IMR-90 (cell line): ENCODE measurements around the gene BPI. TPM values are rescaled to one million over a fixed set of nuclear protein-coding genes. Genes with fewer than 3 reads are reported as not detected.

Experiments used
- ATAC-seq: fragments of 200-7000 bp; cut with Tn5 transposase; 2 replicates; pipeline ENCODE4 v1.9.1; 2020; ENCODE audit warnings: low read depth, mild to moderate bottlenecking, moderate library complexity
- BruUV-seq: library from RNA; stranded (reverse); fragments of 400-500 nt; replicated peaks from 2 replicates; lab custom pipeline; 2021; lab: Mats Ljungman, UMichigan
- CTCF ChIA-PET: fragments of 300-600 bp; formaldehyde crosslinking; extraction: SDS; loops from one replicate; lab custom pipeline; 2021; ENCODE audit warnings: antibody characterized with exemption; lab: Yijun Ruan, JAX
- POLR2A ChIA-PET: fragments of 300-600 bp; sonication (Branson Sonifier 250); formaldehyde crosslinking; loops from one replicate; lab custom pipeline; 2022; ENCODE audit warnings: antibody characterized with exemption; ENCODE audit not compliant: unreplicated experiment; lab: Charles Lee
- DNase-seq: peaks from one replicate; pipeline ENCODE4 v3.0.0; 2013
- H2AFZ ChIP-seq: replicated peaks from 2 replicates; pipeline ENCODE3; 2013; ENCODE audit warnings: low read length, mild to moderate bottlenecking; ENCODE audit not compliant: poor library complexity
- H2AK5ac ChIP-seq: 2 replicates; pipeline ENCODE4 v1.6.1; 2013; ENCODE audit warnings: low read depth, low read length, inconsistent platforms
- H2AK9ac ChIP-seq: replicated peaks from 2 replicates; pipeline ENCODE3; 2013; ENCODE audit warnings: mild to moderate bottlenecking, low read depth, low read length, moderate library complexity; ENCODE audit not compliant: poor library complexity
- H2BK120ac ChIP-seq: 2 replicates; pipeline ENCODE4 v1.6.1; 2013; ENCODE audit warnings: low read depth, low read length, inconsistent platforms
- H2BK15ac ChIP-seq: 3 replicates; pipeline ENCODE4 v1.6.1; 2013; ENCODE audit warnings: low read depth, low read length, inconsistent platforms
- H2BK20ac ChIP-seq: 2 replicates; pipeline ENCODE4 v1.6.1; 2013; ENCODE audit warnings: low read depth, mild to moderate bottlenecking, inconsistent platforms, low read length, moderate library complexity
- H2BK5ac ChIP-seq: 2 replicates; pipeline ENCODE4 v1.6.1; 2013; ENCODE audit warnings: mild to moderate bottlenecking, low read depth, low read length, inconsistent platforms; ENCODE audit not compliant: poor library complexity, severe bottlenecking
- H3K14ac ChIP-seq: replicated peaks from 2 replicates; pipeline ENCODE4 v1.6.1; 2013; ENCODE audit warnings: low read depth, low read length, inconsistent platforms
- H3K18ac ChIP-seq: 2 replicates; pipeline ENCODE4 v1.6.1; 2013; ENCODE audit warnings: low read depth, low read length, control low read depth
- H3K23ac ChIP-seq: 2 replicates; pipeline ENCODE4 v1.6.1; 2013; ENCODE audit warnings: low read depth, low read length, inconsistent platforms
- H3K27ac ChIP-seq: 2 replicates; pipeline ENCODE4 v1.5.1; 2013; ENCODE audit warnings: mild to moderate bottlenecking, control low read depth, low read length; ENCODE audit not compliant: insufficient read depth
- H3K27me3 ChIP-seq: 2 replicates; pipeline ENCODE4 v1.6.1; 2013; ENCODE audit warnings: low read length; ENCODE audit not compliant: control insufficient read depth, insufficient read depth
- H3K36me3 ChIP-seq: 2 replicates; pipeline ENCODE4 v1.6.1; 2013; ENCODE audit warnings: low read length, mixed read lengths; ENCODE audit not compliant: control insufficient read depth, insufficient read depth
- H3K4ac ChIP-seq: 2 replicates; pipeline ENCODE4 v1.6.1; 2013; ENCODE audit warnings: low read depth, low read length, inconsistent platforms
- H3K4me1 ChIP-seq: 2 replicates; pipeline ENCODE4 v1.6.1; 2013; ENCODE audit warnings: low read length, mixed read lengths; ENCODE audit not compliant: control insufficient read depth, insufficient read depth
- H3K4me2 ChIP-seq: 2 replicates; pipeline ENCODE4 v1.6.1; 2013; ENCODE audit warnings: low read depth, mild to moderate bottlenecking, control low read depth, low read length, moderate library complexity
- H3K4me3 ChIP-seq: 2 replicates; pipeline ENCODE4 v1.5.1; 2013; ENCODE audit warnings: low read depth, mild to moderate bottlenecking, control low read depth, low read length, moderate library complexity; ENCODE audit not compliant: insufficient read depth
- H3K56ac ChIP-seq: 2 replicates; pipeline ENCODE4 v1.6.1; 2013; ENCODE audit warnings: low read length, inconsistent platforms; ENCODE audit not compliant: insufficient read depth; ENCODE audit errors: extremely low read depth
- H3K79me1 ChIP-seq, 2 experiments: 2 replicates each; pipeline ENCODE4 v1.6.1; 2013; ENCODE audit warnings: low read length in 2 of 2, inconsistent platforms in 1 of 2, low read depth in 1 of 2
- H3K9ac ChIP-seq: 2 replicates; pipeline ENCODE4 v1.6.1; 2013; ENCODE audit warnings: low read depth, low read length, control low read depth
- H3K9me1 ChIP-seq: 2 replicates; pipeline ENCODE4 v1.6.1; 2013; ENCODE audit warnings: low read length, inconsistent platforms; ENCODE audit not compliant: insufficient read depth
- H3K9me3 ChIP-seq: 2 replicates; pipeline ENCODE4 v1.6.1; 2013; ENCODE audit warnings: low read length; ENCODE audit not compliant: control insufficient read depth, insufficient read depth
- H4K20me1 ChIP-seq: 2 replicates; pipeline ENCODE4 v1.6.1; 2013; ENCODE audit warnings: low read length, inconsistent platforms; ENCODE audit not compliant: insufficient read depth
- H4K5ac ChIP-seq: 2 replicates; pipeline ENCODE4 v1.6.1; 2013; ENCODE audit warnings: mild to moderate bottlenecking, low read depth, low read length, control low read depth
- H4K8ac ChIP-seq, 2 experiments: 2 replicates each; pipeline ENCODE4 v1.6.1; 2013; ENCODE audit warnings: low read depth in 2 of 2, low read length in 2 of 2, control low read depth in 1 of 2, inconsistent platforms in 1 of 2
- H4K91ac ChIP-seq: 2 replicates; pipeline ENCODE4 v1.6.1; 2013; ENCODE audit warnings: low read depth, low read length, inconsistent platforms; ENCODE audit not compliant: insufficient read depth
- BHLHE40 ChIP-seq: fragments of 150-350 bp; IDR thresholded peaks from 2 replicates; pipeline ENCODE4 v1.6.1; 2016; ENCODE audit warnings: mild to moderate bottlenecking, low read depth, low read length
- FOS ChIP-seq: fragments of 150-350 bp; IDR thresholded peaks from 2 replicates; pipeline ENCODE4 v1.6.1; 2016; ENCODE audit warnings: low read depth, low read length
- MAZ ChIP-seq: IDR thresholded peaks from 2 replicates; pipeline ENCODE4 v1.6.1; 2012; ENCODE audit warnings: low read depth, mild to moderate bottlenecking, low read length, improper control_type of control experiment, moderate library complexity, borderline replicate concordance
- MXI1 ChIP-seq: IDR thresholded peaks from 2 replicates; pipeline ENCODE4 v1.6.1; 2012; ENCODE audit warnings: low read depth, mild to moderate bottlenecking, low read length, moderate library complexity, borderline replicate concordance
- NFE2L2 ChIP-seq: fragments of 150-350 bp; IDR thresholded peaks from 2 replicates; pipeline ENCODE4 v1.6.1; 2016; ENCODE audit warnings: low read depth, mild to moderate bottlenecking, low read length
- RFX5 ChIP-seq: IDR thresholded peaks from 2 replicates; pipeline ENCODE4 v1.8.0; 2012; ENCODE audit warnings: low read depth, mild to moderate bottlenecking, low read length, moderate library complexity
- SMC3 ChIP-seq: fragments of 150-350 bp; IDR thresholded peaks from 2 replicates; pipeline ENCODE4 v1.6.1; 2016; ENCODE audit warnings: low read depth, mild to moderate bottlenecking, antibody characterized with exemption, low read length, moderate library complexity
- USF2 ChIP-seq: fragments of 150-350 bp; IDR thresholded peaks from 2 replicates; pipeline ENCODE4 v1.6.1; 2017; ENCODE audit warnings: mild to moderate bottlenecking, antibody characterized with exemption, low read length, low read depth
- WGBS, 2 experiments: methylation state at CpG; one replicate each; pipeline versions ENCODE4 v1.1.5 to v1.1.7; 2013; ENCODE audit warnings: missing lambda C conversion rate in 2 of 2; ENCODE audit not compliant: insufficient read length in 1 of 2; ENCODE audit errors: extremely low coverage in 2 of 2; 5-methylcytosine and 5-hydroxymethylcytosine counted together
- dilution Hi-C: fragments of 300-500 bp; cut with HindIII; formaldehyde crosslinking; loops from one replicate; pipeline ENCODE4 v1.14.3; 2018; ENCODE audit warnings: low sequenced_read_pairs; ENCODE audit not compliant: unreplicated experiment
- in situ Hi-C: fragments of 300-500 bp; cut with MboI; formaldehyde crosslinking; loops from 3 replicates; pipeline ENCODE4 v1.14.3; 2019; ENCODE audit warnings: low sequenced_read_pairs, inconsistent platforms, mixed read lengths
- intact Hi-C: fragments of 100-400 bp; cut with micrococcal nuclease; formaldehyde crosslinking; loops from 2 replicates; pipeline ENCODE4 v1.10.0; 2022
- polyA plus RNA-seq, 3 experiments: library from polyadenylated mRNA; depleted of rRNA; stranded (reverse); fragments of >200 nt; gene quantifications; 2 replicates each; pipeline ENCODE4 v1.2.3, GENCODE V29; 2012; ENCODE audit warnings: low replicate concordance in 1 of 3
- total RNA-seq: library from RNA; depleted of rRNA; stranded (reverse); fragments of >200 nt; gene quantifications from 2 replicates; pipeline ENCODE4 v1.2.3, GENCODE V29; 2012
- TF ChIP-seq, protein P1 (sequence below): fragments of 150-350 bp; IDR thresholded peaks from 2 replicates; pipeline ENCODE4 v1.6.1; 2016; ENCODE audit warnings: low read depth, mild to moderate bottlenecking, low read length, moderate library complexity, borderline replicate concordance

Gene BPI
- total and polyA plus RNA-seq, 2 of the 4 experiments (the other 2 are of a cell fraction): 0.05 TPM; not detected in 1

DNA sequence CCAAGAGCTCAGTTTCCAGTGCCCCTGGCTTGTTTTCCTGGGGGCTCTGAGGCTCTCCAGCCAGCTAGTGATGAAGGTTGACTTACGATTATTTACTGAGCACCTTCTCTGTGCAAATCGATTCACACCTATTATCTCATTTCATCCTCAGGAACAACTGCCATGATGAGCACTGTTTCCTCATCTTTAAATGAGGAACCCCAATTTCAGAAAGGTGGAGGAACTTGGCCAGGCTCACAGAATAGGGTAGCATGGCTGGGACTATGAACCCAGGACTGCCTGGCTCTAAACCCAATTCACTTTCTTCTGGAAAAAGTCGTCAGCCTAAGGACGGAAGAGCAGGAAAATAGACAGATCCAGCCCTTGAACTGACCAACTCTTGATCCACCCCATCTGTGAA is 3.5 kb upstream of the BPI start:
- no peak overlapping the region for H3K18ac ChIP-seq
- no CpG with 5 or more reads among the region's 4 CpGs for WGBS, 2 experiments
- H3K56ac ChIP-seq: no peak overlapping the region
- ChIA-PET POLR2A (no interaction called here), CTCF (interaction anchor here (1.3 kb wide), 1 partner anchor 10 kb away, joined by 7 read pairs; no protein-coding TSS in a partner anchor)
- H3K9me1 ChIP-seq: 0 out of 2 replicates have a peak, but pooled peaks cover 2% of the 10 kb centered on the region
- H4K20me1 ChIP-seq: no peaks in the 10 kb centered on the region
- H3K36me3 ChIP-seq: no peaks in the 10 kb centered on the region
- H3K14ac ChIP-seq: no peak overlapping the region
- H3K4ac ChIP-seq: no peak overlapping the region
- H3K4me1 ChIP-seq: peaks cover 5% of the 10 kb centered on the region
- no peaks in the 10 kb centered on the region for H3K9me3 ChIP-seq
- H2BK15ac ChIP-seq: no peak overlapping the region
- no peaks in the 10 kb centered on the region for H3K79me1 ChIP-seq
- TF ChIP-seq, protein P1, sequence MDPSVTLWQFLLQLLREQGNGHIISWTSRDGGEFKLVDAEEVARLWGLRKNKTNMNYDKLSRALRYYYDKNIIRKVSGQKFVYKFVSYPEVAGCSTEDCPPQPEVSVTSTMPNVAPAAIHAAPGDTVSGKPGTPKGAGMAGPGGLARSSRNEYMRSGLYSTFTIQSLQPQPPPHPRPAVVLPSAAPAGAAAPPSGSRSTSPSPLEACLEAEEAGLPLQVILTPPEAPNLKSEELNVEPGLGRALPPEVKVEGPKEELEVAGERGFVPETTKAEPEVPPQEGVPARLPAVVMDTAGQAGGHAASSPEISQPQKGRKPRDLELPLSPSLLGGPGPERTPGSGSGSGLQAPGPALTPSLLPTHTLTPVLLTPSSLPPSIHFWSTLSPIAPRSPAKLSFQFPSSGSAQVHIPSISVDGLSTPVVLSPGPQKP: no peak
- TF ChIP-seq RFX5: no peak
- TF ChIP-seq USF2: no peak
- TF ChIP-seq MAZ: no peak
- TF ChIP-seq FOS: no peak
- TF ChIP-seq SMC3: no peak
- no peak for TF ChIP-seq MXI1
- no peak for TF ChIP-seq BHLHE40
- no peak for TF ChIP-seq NFE2L2
- in situ Hi-C loops (loop anchor here (10.0 kb wide), 1 partner anchor 236 kb away; no protein-coding TSS in a partner anchor), intact Hi-C loops (no loop called here), dilution Hi-C loops (no loop called here)
- no peak overlapping the region for H3K23ac ChIP-seq
- no peak overlapping the region for H3K4me2 ChIP-seq
- no peak overlapping the region for H2BK120ac ChIP-seq
- ATAC-seq: no peak
- no peak overlapping the region for H2BK5ac ChIP-seq
- no peak overlapping the region for H3K27ac ChIP-seq
- peaks cover 21% of the 10 kb centered on the region for H3K27me3 ChIP-seq
- no peak overlapping the region for H2BK20ac ChIP-seq
- no peak overlapping the region for H4K5ac ChIP-seq
- no TSS peak for BruUV-seq
- H3K9ac ChIP-seq: no peak overlapping the region
- H2AK5ac ChIP-seq: no peak overlapping the region
- no peak overlapping the region for H2AK9ac ChIP-seq
- H3K4me3 ChIP-seq: no peak overlapping the region
- DNase-seq: no peak
- no peak overlapping the region for H2AFZ ChIP-seq
- H4K91ac ChIP-seq: no peak overlapping the region
- H4K8ac ChIP-seq: no peak overlapping the region
